Epithelial cell of prostate (primary cell): ENCODE data around the gene MARCHF7.
"Not testable (repeated sequence)": the region's sequence is repeated elsewhere in the genome, so short reads cannot be mapped to it uniquely, and the experiment has no call there.

Experiments
- DNase-seq: peaks from one replicate; pipeline ENCODE4 v3.0.0-alpha.2; 2011; ENCODE audit warnings: low read depth, low spot score
- H3K27ac ChIP-seq: fragments of 450-650 bp; 2 replicates; pipeline ENCODE4 v1.5.1; 2017; ENCODE audit warnings: mild to moderate bottlenecking

MARCHF7 gene

GRCh38 chr2:159715451-159715850 lies 3.1 kb downstream of the MARCHF7 start:
- H3K27ac ChIP-seq: peak overlapping the region; percentile 88
- no peak for DNase-seq

DNA sequence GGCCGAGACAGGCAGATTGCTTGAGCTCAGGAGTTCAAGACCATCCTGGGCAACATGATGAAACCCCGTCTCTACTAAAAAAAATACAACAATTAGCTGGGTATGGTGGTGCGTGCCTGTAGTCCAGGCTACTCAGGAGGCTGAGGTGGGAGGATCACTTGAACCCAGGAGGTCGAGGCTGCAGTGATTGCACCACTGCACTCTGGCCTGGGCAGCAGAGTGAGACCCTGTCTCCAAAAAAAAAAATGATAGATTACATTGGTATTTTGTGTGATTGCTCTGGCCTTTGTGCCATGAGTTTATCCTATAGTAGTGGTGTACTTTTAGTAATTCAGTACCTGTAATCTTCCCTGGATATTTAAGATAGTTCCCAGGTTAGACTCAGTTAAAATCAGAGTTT lies 4.1 kb downstream of the MARCHF7 start:
- not testable (repeated sequence) for DNase-seq
- peak overlapping the region; percentile 88 for H3K27ac ChIP-seq

DNA sequence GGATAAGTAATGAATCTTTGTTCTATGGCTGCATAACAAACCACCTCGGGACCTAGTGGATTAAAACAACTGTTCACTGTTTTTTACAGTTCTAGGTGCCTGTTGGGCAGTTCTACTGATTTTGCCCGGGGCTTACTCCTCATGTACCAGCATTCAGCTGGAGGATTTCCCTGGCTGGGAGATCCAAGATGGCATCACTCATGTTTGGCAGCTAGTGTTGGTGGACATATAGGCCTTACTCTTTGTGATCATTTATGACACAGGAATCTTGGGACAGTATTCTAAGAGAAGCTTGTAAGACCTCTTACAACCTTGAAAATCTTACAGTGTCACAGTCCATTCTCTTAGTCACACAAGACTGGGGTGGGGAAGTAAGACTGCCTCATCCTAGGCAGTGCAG lies 4.6 kb downstream of the MARCHF7 start:
- peak overlapping the region; percentile 88 for H3K27ac ChIP-seq
- DNase-seq: no peak

GRCh38 chr2:159720676-159721075 lies 8.4 kb downstream of the MARCHF7 start:
- no peak overlapping the region for H3K27ac ChIP-seq
- DNase-seq: no peak

DNA sequence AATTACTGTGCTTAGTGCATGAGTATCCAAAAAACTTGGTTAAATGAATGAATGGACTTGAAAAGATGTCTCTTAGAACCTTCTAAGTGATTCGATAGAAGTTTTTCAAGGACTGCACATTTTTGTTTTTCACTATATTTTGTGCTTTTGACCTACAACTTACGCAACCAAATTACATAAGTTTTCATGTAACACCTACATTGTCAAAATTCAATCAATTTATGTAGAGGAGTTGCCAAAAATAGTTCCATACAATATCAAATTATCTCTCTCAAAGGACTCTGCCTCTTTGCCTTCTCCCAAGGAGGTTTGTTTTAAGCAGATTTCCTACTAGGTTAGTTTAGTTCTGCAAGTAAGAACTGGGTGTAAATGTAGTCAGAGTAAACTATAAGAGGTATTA lies 10.3 kb downstream of the MARCHF7 start:
- DNase-seq: no peak
- no peak overlapping the region for H3K27ac ChIP-seq

- DNase-seq, H3K27ac ChIP-seq: not testable (repeated sequence)
Observed at GRCh38 chr2:159724795-159725572, 12.7 kb downstream of the MARCHF7 start.

- H3K27ac ChIP-seq: no peak overlapping the region
- DNase-seq: no peak
Observed at GRCh38 chr2:159725713-159726112, 13.4 kb downstream of the MARCHF7 start.

GRCh38 chr2:159728629-159729028 lies 16.3 kb downstream of the MARCHF7 start:
- no peak for DNase-seq
- H3K27ac ChIP-seq: no peak overlapping the region

- DNase-seq: peak; percentile 67
- peak overlapping the region; percentile 74 for H3K27ac ChIP-seq
Observed at GRCh38 chr2:159735648-159736047, 23.3 kb downstream of the MARCHF7 start.

DNA sequence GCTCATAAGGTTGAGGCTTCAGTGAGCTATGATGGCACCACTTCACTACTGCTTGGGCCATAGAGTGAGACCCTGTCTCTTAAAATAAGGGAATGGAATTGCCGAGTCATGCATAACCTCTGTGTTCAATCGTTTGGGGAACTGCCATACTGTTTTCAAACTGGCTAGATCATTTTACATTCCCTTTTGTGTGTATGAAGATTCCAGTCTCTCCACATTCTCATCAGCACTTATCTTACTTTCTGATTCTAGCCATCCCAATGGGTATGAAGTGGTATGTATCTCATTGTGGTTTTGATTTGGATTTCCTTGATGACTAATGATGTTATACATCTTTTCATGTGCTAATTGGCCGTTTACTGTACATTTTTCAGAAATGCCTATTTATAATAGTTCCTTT lies 23.7 kb downstream of the MARCHF7 start:
- H3K27ac ChIP-seq: peak overlapping the region; percentile 74
- DNase-seq: no peak

DNA sequence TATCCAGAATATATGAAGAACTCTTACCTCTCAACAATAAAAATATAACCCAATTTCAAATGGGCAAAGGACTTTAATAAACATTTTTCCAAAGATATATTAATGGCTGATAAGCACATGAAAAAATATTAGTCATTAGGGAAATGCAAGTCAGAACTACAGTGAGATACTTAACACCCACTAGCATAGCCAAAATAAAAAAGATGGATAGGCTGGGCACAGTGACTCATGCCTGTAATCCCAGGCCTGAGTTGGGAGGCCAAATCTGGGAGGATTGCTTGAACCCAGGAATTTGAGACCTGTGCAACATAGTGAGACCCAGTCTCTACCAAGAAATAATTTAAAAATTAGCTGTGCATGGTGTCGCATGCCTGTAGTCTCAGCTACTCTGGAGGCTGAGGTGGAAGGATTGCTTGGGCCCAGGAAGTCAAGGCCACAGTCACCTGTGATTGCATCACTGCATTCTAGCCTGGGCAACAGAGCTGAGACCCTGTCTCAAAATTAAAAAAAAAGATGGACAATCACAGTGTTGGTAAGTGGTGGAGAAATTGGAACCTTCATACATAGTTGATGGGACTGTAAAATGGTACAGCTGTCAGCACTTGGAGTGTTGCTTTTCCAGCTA lies 25.1 kb downstream of the MARCHF7 start:
- peak overlapping the region; percentile 74 for H3K27ac ChIP-seq
- no peak for DNase-seq

- DNase-seq: no peak
- peak overlapping the region; percentile 74 for H3K27ac ChIP-seq
Observed at GRCh38 chr2:159737917-159738296, 25.6 kb downstream of the MARCHF7 start.

- H3K27ac ChIP-seq: no peak overlapping the region
- DNase-seq: no peak
Observed at GRCh38 chr2:159738509-159739390, 26.4 kb downstream of the MARCHF7 start.

DNA sequence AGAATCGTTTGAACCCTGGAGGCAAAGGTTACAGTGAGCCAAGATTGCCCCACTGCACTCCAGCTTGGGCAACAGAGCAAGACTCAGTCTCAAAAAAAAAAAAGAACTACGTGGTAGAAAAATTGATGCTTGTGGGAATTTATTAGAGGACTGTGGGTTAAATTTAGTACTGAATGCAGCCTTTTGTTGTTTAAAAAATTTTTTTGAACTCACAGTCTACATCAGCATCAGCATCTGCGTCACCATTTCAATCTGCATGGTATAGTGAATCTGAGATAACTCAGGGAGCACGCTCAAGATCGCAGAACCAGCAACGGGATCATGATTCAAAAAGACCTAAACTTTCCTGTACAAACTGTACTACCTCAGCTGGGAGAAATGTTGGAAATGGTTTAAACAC lies 30.5 kb downstream of the MARCHF7 start:
- H3K27ac ChIP-seq: no peak overlapping the region
- no peak for DNase-seq

DNA sequence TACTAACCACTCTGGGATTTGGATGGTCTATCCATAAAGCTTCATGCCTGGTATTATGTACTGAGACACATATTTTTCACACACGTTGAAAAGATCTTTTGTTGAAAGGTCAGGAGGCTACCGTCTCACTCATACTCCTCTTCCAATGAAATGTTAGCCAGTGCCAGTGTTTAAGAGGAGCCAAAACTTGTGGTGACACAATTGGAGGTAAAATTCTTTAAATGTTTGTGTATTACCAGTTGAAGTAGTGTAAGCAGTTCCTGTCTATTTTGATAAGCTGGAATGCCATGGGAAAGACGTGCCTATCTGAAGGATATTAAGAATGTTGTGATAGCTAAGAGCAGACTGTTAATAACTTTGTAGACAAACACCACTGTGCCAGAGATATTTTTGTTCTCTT lies 32.1 kb downstream of the MARCHF7 start:
- H3K27ac ChIP-seq: no peak overlapping the region
- no peak for DNase-seq

DNA sequence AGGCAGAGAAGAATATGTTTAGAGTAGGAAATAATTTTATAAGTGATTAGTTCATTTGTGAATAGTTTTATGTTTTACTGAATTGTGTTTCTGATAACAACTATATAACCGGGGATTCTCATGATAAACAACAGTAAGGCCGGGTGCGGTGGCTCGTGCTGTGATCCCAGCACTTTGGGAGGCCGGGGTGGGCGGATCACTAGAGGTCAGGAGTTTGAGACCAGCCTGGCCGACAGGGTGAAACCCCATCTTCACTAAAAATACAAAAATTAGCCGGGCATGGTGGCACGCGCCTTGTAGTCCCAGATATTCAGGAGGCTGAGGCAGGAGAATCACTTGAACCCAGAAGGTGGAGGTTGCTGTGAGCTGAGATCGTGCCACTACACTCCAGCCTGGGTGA lies 32.9 kb downstream of the MARCHF7 start:
- DNase-seq, H3K27ac ChIP-seq: not testable (repeated sequence)

DNA sequence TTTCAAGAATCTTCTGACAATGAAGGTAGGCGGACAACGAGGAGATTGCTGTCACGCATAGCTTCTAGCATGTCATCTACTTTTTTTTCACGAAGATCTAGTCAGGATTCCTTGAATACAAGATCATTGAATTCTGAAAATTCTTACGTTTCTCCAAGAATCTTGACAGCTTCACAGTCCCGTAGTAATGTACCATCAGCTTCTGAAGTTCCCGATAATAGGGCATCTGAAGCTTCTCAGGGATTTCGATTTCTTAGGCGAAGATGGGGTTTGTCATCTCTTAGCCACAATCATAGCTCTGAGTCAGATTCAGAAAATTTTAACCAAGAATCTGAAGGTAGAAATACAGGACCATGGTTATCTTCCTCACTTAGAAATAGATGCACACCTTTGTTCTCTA lies 35.8 kb downstream of the MARCHF7 start:
- H3K27ac ChIP-seq: no peak overlapping the region

GRCh38 chr2:159750873-159751272 lies 38.6 kb downstream of the MARCHF7 start:
- no peak for DNase-seq
- no peak overlapping the region for H3K27ac ChIP-seq

More for the DNA sequence above, 35.8 kb downstream of the MARCHF7 start:
- no peak for DNase-seq

- peak overlapping the region; percentile 68 for H3K27ac ChIP-seq
- no peak for DNase-seq
Observed at GRCh38 chr2:159753797-159754196, 41.5 kb downstream of the MARCHF7 start.

- H3K27ac ChIP-seq: peak overlapping the region; percentile 68
- DNase-seq: no peak
Observed at GRCh38 chr2:159755014-159755413, 42.7 kb downstream of the MARCHF7 start.

- DNase-seq: peak; percentile 88
- H3K27ac ChIP-seq: peak overlapping the region; percentile 68
Observed at GRCh38 chr2:159755788-159756187, 43.5 kb downstream of the MARCHF7 start.
